GM10266 (cell line): ENCODE data around the gene CLEC4M.

Experiments
- DNase-seq: peaks from one replicate; pipeline ENCODE4 v3.0.0; 2012; ENCODE audit errors: extremely low spot score
- TF ChIP-seq, protein P1 (sequence below): IDR thresholded peaks from 2 replicates; pipeline ENCODE4 v1.5.1; 2012; ENCODE audit warnings: mild to moderate bottlenecking, low read depth; ENCODE audit not compliant: control insufficient read depth, insufficient read depth; ENCODE audit errors: missing control alignments

The CLEC4M gene

DNA sequence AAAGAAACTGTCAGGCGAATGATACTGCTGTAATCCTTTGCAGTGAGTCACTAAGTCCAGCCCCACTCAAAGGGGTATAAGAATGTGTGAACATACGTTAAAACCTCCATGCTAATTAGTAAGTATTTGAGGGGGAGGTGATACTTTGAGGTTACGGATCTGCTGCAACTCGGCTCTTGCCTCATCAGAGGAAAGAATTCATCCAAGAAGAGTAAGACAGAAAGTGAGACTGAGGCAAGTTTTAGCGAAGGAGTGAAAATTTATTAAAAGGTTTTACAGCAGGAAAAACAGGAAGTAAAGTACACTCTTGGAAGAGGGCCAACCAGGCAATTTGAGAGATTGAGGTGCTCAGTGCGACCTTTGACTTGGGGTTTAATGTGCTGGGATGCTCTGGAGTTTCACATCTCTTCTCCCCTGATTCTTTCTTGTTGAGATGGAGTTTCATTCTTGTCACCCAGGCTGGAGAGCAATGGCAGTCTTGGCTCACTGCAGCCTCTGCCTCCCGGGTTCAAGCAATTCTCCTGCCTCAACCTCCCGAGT, 9.8 kb downstream of the CLEC4M start:
- DNase-seq = peak; percentile 68
- TF ChIP-seq, protein P1, sequence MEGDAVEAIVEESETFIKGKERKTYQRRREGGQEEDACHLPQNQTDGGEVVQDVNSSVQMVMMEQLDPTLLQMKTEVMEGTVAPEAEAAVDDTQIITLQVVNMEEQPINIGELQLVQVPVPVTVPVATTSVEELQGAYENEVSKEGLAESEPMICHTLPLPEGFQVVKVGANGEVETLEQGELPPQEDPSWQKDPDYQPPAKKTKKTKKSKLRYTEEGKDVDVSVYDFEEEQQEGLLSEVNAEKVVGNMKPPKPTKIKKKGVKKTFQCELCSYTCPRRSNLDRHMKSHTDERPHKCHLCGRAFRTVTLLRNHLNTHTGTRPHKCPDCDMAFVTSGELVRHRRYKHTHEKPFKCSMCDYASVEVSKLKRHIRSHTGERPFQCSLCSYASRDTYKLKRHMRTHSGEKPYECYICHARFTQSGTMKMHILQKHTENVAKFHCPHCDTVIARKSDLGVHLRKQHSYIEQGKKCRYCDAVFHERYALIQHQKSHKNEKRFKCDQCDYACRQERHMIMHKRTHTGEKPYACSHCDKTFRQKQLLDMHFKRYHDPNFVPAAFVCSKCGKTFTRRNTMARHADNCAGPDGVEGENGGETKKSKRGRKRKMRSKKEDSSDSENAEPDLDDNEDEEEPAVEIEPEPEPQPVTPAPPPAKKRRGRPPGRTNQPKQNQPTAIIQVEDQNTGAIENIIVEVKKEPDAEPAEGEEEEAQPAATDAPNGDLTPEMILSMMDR = no peak

DNA sequence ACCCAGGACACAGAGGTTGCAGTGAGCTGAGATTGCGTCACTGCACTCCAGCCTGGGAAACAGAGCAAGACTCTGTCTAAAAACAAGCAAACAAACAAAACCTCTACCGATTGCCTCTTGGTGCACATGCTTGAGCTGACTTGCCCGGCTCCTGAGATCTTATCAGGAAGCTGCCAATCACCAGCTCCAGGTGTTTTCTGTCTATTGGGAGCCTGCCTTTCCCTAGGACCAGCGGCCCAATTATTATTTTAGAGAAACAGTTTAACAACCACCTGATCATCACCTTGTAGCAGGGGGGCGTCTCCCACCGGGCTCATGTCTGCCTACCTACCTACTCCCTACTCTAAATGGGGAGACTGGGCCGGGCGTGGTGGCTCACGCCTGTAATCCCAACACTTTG, 10.8 kb downstream of the CLEC4M start:
- TF ChIP-seq, protein P1 = no peak
- DNase-seq = no peak

DNA sequence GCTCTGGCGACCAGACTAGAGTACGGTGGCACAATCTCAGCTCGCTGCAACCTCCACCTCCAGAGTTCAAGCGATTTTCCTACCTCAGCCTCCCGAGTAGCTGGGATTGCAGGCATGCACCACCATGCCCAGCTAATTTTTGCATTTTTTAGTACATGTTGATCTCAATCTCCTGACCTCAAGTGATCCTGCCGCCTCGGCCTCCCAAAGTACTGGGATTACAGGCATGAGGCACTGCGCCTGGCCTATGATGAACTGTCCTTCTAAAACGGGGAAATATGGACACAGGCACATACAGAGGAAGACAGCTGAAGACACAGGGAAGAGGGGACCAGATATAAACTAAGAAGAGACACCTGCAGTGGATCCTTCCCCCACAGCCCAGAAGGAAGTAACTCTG, 12.7 kb downstream of the CLEC4M start:
- TF ChIP-seq, protein P1 = no peak
- no peak for DNase-seq

DNA sequence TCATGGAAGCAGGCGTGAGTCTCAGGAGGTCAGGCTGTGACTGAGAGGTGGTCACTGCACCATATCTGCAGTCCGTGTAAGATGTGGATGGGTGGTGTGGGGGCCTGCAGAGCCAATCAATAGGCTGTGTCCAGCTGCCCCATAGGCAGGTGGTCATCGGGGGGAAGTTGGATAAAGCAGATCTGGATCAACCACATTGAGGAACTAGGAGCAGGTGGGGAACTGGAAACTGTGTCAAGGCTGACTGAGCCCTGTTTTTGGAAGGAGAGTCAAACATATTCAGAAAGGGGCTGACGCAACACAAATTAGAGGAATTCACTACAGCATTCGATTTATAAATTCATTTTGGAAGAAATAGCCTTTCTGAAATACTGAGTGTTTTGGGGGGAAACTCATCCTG, 15.0 kb downstream of the CLEC4M start:
- DNase-seq = no peak
- TF ChIP-seq, protein P1 = no peak

DNA sequence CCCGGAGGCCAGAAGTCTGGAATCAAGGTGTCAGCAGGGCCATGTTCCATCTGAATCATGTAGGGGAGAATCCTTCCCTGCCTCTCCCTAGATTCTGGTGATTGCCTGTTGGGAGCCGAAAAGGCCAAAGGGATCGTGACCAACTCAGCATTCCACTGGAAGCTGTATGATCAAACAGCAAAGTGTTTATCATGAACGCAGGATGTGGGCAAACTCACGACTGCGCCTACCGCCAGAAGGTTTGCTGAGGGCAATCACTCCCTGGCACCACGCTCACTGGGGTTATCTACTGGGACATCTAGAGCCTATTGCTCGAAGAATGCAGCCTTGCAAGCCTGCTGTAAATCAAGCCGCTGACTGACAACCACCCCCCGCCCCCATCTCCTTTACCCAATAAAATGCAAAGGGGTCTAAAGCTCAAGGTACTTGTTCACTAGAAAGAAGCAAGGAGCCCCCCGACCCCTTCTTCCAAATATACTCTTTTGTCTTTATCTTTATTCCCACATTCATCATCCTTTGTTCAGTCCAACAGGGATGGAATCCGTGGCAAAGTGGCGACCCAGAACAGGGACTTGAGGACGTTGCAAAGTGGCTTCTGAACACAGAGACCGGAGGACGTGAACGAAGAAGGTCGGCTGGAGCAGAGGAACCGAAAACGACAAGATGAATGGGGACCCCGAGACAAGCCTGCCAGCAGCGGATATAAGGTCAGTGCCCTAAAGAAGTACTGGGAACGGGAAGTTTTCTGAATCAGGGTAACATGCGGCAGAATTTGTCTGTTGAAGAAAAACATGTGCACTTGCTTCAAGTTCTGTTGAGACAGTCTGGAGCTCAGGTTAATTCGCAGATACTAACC, 16.8 kb downstream of the CLEC4M start:
- TF ChIP-seq, protein P1 = no peak
- no peak for DNase-seq

DNA sequence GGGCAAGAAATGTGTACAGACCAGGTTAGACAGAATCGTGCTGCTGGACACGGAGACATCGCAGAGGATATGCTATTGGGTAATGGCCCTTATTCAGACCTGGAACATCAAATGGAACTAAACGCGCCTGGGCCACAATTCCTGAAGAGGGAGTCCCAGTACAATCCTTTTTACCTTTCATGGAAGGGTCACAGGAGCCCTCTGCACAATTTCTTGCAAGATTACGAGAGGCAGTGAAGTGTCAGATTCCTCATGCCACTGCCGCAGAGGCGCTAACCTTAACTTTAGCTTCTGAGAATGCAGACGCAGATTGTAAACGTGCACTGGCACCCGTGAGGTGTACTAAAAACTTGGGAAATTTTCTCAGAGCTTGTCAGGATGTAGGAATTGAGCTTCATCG, 18.1 kb downstream of the CLEC4M start:
- TF ChIP-seq, protein P1 = no peak
- DNase-seq = no peak

DNA sequence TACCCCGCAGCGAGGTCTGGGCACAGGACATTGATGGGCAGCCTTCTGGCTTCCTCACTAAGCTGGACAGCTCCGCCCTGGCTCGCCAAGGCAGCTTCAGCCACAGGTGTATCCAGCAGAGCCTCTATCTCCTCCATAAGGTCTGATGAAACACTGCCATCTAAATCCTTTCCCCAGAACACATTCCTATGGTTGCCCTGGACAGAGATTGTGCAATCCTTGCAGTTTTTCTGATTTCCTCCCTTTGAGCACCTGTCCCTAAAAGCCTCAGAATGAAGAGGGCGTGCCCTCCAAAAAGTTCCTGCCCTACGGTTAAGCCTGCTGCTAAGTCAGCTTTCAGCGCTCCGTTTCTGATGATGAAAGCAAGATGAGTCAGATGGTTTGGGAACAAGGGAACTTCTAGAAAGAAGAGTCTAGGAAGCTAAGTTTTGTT, 21.0 kb downstream of the CLEC4M start:
- TF ChIP-seq, protein P1 = no peak
- DNase-seq = no peak
